Neural cell (in vitro differentiated cells): ENCODE measurements around the gene MYL1. TPM values are rescaled to one million over a fixed set of nuclear protein-coding genes. Genes with fewer than 3 reads are reported as not detected.

Experiments used
- H2AFZ ChIP-seq: fragments of 200-600, 300-800 bp; sonication (generic), shearing (Covaris generic); 2 replicates; pipeline ENCODE4 v1.6.0; 2014; ENCODE audit warnings: low read depth, mild to moderate bottlenecking, antibody characterized with exemption, low read length, moderate library complexity
- H3F3A ChIP-seq: fragments of 200-600 bp; shearing (Covaris generic); 2 replicates; pipeline ENCODE4 v1.6.1; 2016; ENCODE audit warnings: mild to moderate bottlenecking, moderate library complexity, mixed read lengths, antibody characterized with exemption, low read length; ENCODE audit not compliant: insufficient read depth, poor library complexity, severe bottlenecking
- H3K27ac ChIP-seq: fragments of 200-600, 300-800 bp; sonication (generic), shearing (Covaris generic); 2 replicates; pipeline ENCODE4 v1.5.1; 2014; ENCODE audit warnings: mild to moderate bottlenecking, low read length, moderate library complexity
- H3K27me3 ChIP-seq: fragments of 300-800, 200-600 bp; sonication (generic), shearing (Covaris generic); 2 replicates; pipeline ENCODE4 v1.6.0; 2014; ENCODE audit warnings: mild to moderate bottlenecking, low read depth, low read length, moderate library complexity; ENCODE audit not compliant: insufficient read depth
- H3K36me3 ChIP-seq: fragments of 300-800, 200-600 bp; sonication (generic), shearing (Covaris generic); 2 replicates; pipeline ENCODE4 v1.5.1; 2014; ENCODE audit warnings: mild to moderate bottlenecking, antibody characterized with exemption, low read length, moderate library complexity; ENCODE audit not compliant: insufficient read depth
- H3K4me2 ChIP-seq: fragments of 300-800, 200-600 bp; sonication (generic), shearing (Covaris generic); 2 replicates; pipeline ENCODE4 v1.6.0; 2014; ENCODE audit warnings: mild to moderate bottlenecking, low read length
- H3K4me3 ChIP-seq: fragments of 300-800, 200-600 bp; sonication (generic), shearing (Covaris generic); 2 replicates; pipeline ENCODE4 v1.5.1; 2014; ENCODE audit warnings: mild to moderate bottlenecking, low read length, moderate library complexity
- H3K79me2 ChIP-seq: fragments of 200-600 bp; shearing (Covaris generic); replicated peaks from 2 replicates; pipeline ENCODE4 v1.6.0; 2014; ENCODE audit warnings: mild to moderate bottlenecking, low read length, moderate library complexity; ENCODE audit not compliant: insufficient read depth
- H3K9ac ChIP-seq: fragments of 300-800, 200-600 bp; sonication (generic), shearing (Covaris generic); 2 replicates; pipeline ENCODE4 v1.6.1; 2016; ENCODE audit warnings: mild to moderate bottlenecking, low read length, mixed read lengths
- H3K9me2 ChIP-seq: fragments of 200-600 bp; shearing (Covaris generic); 2 replicates; pipeline ENCODE4 v1.6.1; 2016; ENCODE audit warnings: mild to moderate bottlenecking, low read length, mixed read lengths; ENCODE audit not compliant: insufficient read depth
- H3K9me3 ChIP-seq: fragments of 200-600, 300-800 bp; sonication (generic), shearing (Covaris generic); 2 replicates; pipeline ENCODE4 v1.6.1; 2016; ENCODE audit warnings: mild to moderate bottlenecking, mixed run types, low read length, moderate library complexity, mixed read lengths
- H4K20me1 ChIP-seq: fragments of 200-600 bp; shearing (Covaris generic); 2 replicates; pipeline ENCODE4 v1.6.1; 2016; ENCODE audit warnings: mild to moderate bottlenecking, mixed run types; ENCODE audit not compliant: insufficient read depth
- EP300 ChIP-seq: fragments of 450-650 bp; conservative IDR thresholded peaks from 2 replicates; pipeline ENCODE4 v1.6.1; 2014; ENCODE audit warnings: antibody characterized with exemption, mild to moderate bottlenecking, moderate library complexity; ENCODE audit not compliant: poor library complexity, severe bottlenecking
- EZH2 ChIP-seq: fragments of 200-600, 300-800 bp; shearing (Covaris generic), sonication (generic); IDR thresholded peaks from 2 replicates; pipeline ENCODE4 v1.6.1; 2014; ENCODE audit warnings: antibody characterized with exemption, low read length, borderline replicate concordance, mild to moderate bottlenecking; ENCODE audit not compliant: insufficient read depth, poor library complexity, severe bottlenecking
- MXI1 ChIP-seq: fragments of 450-650 bp; conservative IDR thresholded peaks from 2 replicates; pipeline ENCODE4 v1.6.1; 2014; ENCODE audit warnings: antibody characterized with exemption, mild to moderate bottlenecking; ENCODE audit not compliant: poor library complexity, severe bottlenecking
- POLR2AphosphoS5 ChIP-seq: IDR thresholded peaks from 2 replicates; pipeline ENCODE4 v1.6.1; 2012
- RAD21 ChIP-seq: fragments of 450-650 bp; conservative IDR thresholded peaks from 2 replicates; pipeline ENCODE4 v1.6.1; 2014; ENCODE audit warnings: antibody characterized with exemption, mild to moderate bottlenecking, moderate library complexity
- SMC3 ChIP-seq: fragments of 450-650 bp; conservative IDR thresholded peaks from 2 replicates; pipeline ENCODE4 v1.6.1; 2014; ENCODE audit warnings: antibody characterized with exemption, mild to moderate bottlenecking, moderate library complexity; ENCODE audit not compliant: poor library complexity
- TAF1 ChIP-seq: IDR thresholded peaks from 2 replicates; pipeline ENCODE4 v1.6.1; 2012; ENCODE audit warnings: low read depth
- polyA plus RNA-seq: library from polyadenylated mRNA; depleted of rRNA; stranded (reverse); fragments of >200 nt; gene quantifications from 2 replicates; pipeline ENCODE4 v1.2.3, GENCODE V29; 2014
- TF ChIP-seq, protein P1 (sequence below): fragments of 450-650 bp; IDR thresholded peaks from 2 replicates; pipeline ENCODE4 v1.5.1; 2014; ENCODE audit warnings: antibody characterized with exemption, mild to moderate bottlenecking, moderate library complexity; ENCODE audit not compliant: poor library complexity, severe bottlenecking
- TF ChIP-seq, protein P2 (sequence below): IDR thresholded peaks from 2 replicates; pipeline ENCODE4 v1.6.1; 2012; ENCODE audit warnings: borderline replicate concordance

Gene MYL1
- polyA plus RNA-seq, 1 donor from 2014 or later, result not detected

DNA sequence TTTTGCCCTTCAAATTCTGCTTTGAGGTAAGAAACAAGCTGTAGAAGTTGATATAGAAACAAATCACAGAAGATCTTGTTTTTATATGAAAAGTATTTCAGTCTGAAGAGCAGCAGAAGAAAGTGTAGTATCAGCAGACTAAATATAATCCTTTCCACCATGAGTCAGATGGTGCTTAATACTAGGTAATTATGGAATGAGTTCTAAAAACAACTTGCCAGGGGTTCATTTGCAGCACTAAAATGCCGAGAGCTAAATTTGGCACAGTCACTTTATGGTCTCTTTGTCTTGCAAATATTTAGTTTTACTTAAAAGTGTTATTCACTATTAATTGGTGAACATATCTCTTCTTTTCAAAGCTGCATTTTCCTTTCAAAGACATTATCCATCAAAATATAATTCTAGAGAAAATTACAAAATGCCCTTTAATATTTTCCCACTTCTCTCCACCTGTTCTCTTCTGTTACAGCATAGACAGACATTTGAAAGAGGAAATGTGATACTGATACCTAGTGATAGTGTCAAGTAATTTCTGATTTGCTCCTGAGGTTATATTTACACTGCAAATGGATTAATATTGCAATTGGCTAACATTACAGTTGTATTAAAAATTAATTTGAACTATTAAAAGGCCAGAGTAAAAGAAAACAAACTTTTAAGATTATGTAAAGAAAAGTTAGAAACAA lies 5.3 kb downstream of the MYL1 start:
- H2AFZ ChIP-seq, result no peak overlapping the region
- H3K79me2 ChIP-seq, result no peaks in the 10 kb centered on the region
- no peak overlapping the region for H3K27ac ChIP-seq
- H4K20me1 ChIP-seq, result no peaks in the 10 kb centered on the region
- H3K9me2 ChIP-seq, result no peaks in the 10 kb centered on the region
- peak overlapping the region; percentile 50 for H3K4me2 ChIP-seq
- H3F3A ChIP-seq, result no peaks in the 10 kb centered on the region
- H3K9me3 ChIP-seq, result no peaks in the 10 kb centered on the region
- TF ChIP-seq EP300 (no peak), SMC3 (no peak), MXI1 (no peak), TAF1 (no peak), RAD21 (no peak), POLR2AphosphoS5 (no peak), EZH2 (no peak)
- TF ChIP-seq, protein P1, sequence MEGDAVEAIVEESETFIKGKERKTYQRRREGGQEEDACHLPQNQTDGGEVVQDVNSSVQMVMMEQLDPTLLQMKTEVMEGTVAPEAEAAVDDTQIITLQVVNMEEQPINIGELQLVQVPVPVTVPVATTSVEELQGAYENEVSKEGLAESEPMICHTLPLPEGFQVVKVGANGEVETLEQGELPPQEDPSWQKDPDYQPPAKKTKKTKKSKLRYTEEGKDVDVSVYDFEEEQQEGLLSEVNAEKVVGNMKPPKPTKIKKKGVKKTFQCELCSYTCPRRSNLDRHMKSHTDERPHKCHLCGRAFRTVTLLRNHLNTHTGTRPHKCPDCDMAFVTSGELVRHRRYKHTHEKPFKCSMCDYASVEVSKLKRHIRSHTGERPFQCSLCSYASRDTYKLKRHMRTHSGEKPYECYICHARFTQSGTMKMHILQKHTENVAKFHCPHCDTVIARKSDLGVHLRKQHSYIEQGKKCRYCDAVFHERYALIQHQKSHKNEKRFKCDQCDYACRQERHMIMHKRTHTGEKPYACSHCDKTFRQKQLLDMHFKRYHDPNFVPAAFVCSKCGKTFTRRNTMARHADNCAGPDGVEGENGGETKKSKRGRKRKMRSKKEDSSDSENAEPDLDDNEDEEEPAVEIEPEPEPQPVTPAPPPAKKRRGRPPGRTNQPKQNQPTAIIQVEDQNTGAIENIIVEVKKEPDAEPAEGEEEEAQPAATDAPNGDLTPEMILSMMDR, result no peak
- TF ChIP-seq, protein P2, sequence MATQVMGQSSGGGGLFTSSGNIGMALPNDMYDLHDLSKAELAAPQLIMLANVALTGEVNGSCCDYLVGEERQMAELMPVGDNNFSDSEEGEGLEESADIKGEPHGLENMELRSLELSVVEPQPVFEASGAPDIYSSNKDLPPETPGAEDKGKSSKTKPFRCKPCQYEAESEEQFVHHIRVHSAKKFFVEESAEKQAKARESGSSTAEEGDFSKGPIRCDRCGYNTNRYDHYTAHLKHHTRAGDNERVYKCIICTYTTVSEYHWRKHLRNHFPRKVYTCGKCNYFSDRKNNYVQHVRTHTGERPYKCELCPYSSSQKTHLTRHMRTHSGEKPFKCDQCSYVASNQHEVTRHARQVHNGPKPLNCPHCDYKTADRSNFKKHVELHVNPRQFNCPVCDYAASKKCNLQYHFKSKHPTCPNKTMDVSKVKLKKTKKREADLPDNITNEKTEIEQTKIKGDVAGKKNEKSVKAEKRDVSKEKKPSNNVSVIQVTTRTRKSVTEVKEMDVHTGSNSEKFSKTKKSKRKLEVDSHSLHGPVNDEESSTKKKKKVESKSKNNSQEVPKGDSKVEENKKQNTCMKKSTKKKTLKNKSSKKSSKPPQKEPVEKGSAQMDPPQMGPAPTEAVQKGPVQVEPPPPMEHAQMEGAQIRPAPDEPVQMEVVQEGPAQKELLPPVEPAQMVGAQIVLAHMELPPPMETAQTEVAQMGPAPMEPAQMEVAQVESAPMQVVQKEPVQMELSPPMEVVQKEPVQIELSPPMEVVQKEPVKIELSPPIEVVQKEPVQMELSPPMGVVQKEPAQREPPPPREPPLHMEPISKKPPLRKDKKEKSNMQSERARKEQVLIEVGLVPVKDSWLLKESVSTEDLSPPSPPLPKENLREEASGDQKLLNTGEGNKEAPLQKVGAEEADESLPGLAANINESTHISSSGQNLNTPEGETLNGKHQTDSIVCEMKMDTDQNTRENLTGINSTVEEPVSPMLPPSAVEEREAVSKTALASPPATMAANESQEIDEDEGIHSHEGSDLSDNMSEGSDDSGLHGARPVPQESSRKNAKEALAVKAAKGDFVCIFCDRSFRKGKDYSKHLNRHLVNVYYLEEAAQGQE, result no peak
- no peak overlapping the region for H3K9ac ChIP-seq
- H3K27me3 ChIP-seq, result no peaks in the 10 kb centered on the region
- H3K4me3 ChIP-seq, result no peak overlapping the region
- H3K36me3 ChIP-seq, result no peaks in the 10 kb centered on the region

DNA sequence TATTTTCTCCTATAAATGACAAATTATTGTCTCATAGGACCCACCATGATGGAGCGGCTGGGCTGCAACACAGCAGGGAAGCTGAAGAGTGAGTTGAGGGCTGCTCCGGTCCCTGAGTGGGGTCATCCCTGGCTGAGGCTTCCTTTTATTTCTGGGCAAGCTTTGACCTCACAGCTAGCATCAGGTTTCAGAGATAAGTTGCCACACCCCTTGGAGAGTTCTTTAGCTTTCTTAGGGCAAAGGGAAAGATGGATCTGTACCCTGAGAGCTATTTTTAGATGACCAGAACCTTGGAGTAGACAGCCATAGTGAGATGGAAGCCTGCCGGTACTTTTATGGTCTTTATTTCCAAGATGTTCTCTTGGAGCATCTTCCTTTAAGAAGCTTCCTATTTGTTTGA lies 11.5 kb downstream of the MYL1 start:
- Histone ChIP-seq H3K27me3 (no peaks in the 10 kb centered on the region), H3K9me2 (no peaks in the 10 kb centered on the region), H3K9me3 (no peaks in the 10 kb centered on the region), H3K79me2 (no peaks in the 10 kb centered on the region), H3F3A (no peaks in the 10 kb centered on the region), H3K36me3 (no peaks in the 10 kb centered on the region), H3K4me2 (no peak overlapping the region), H3K27ac (no peak overlapping the region), H2AFZ (no peak overlapping the region), H4K20me1 (no peaks in the 10 kb centered on the region), H3K9ac (no peak overlapping the region), H3K4me3 (no peak overlapping the region)
- no peak for TF ChIP-seq EP300
- TF ChIP-seq, protein P1, result no peak
- TF ChIP-seq RAD21, result no peak
